Thoracic aorta (tissue), 2 donors: ENCODE results near the gene MCC. TPM values are rescaled to one million over a fixed set of nuclear protein-coding genes. Genes with fewer than 3 reads are reported as not detected.
A peak's percentile ranks its signal among the peaks of the same experiment; 100 is the strongest.

ENCODE experiments used
- ATAC-seq: fragments of 150-250 bp; one replicate; pipeline ENCODE4 v1.8.0; 2017; ENCODE audit warnings: low read depth; ENCODE audit not compliant: insufficient number of reproducible peaks, low FRiP score
- DNase-seq: peaks from one replicate; pipeline ENCODE4 v3.0.0-alpha.2; 2020; ENCODE audit warnings: low spot score
- H3K27ac ChIP-seq, 2 donors: fragments of 200-600 bp; sonication (generic); 1 replicate in 1 of 2; 2 replicates in 1 of 2; pipeline ENCODE4 v1.5.1; 2016; ENCODE audit warnings: mild to moderate bottlenecking in 2 of 2, moderate library complexity in 2 of 2
- H3K27me3 ChIP-seq: fragments of 200-600 bp; sonication (generic); replicated peaks from 2 replicates; pipeline ENCODE4 v1.6.0; 2016; ENCODE audit warnings: mild to moderate bottlenecking; ENCODE audit not compliant: insufficient read depth
- H3K36me3 ChIP-seq: fragments of 200-600 bp; sonication (generic); one replicate; pipeline ENCODE4 v1.5.1; 2016
- H3K4me1 ChIP-seq, 2 donors: fragments of 200-600 bp; sonication (generic); 1 replicate in 1 of 2; 2 replicates in 1 of 2; pipeline versions ENCODE4 v1.5.1 to v1.6.0; 2016; ENCODE audit warnings: low read depth in 2 of 2, mild to moderate bottlenecking in 1 of 2; ENCODE audit not compliant: control insufficient read depth in 1 of 2
- H3K4me3 ChIP-seq: fragments of 200-600 bp; sonication (generic); 2 replicates; pipeline ENCODE4 v1.5.1; 2016; ENCODE audit warnings: mild to moderate bottlenecking
- H3K9me3 ChIP-seq: fragments of 200-600 bp; sonication (generic); 2 replicates; pipeline ENCODE4 v1.5.1; 2016
- total RNA-seq, 2 donors: library from RNA; depleted of rRNA; stranded (reverse); fragments of >200 nt; gene quantifications; one replicate each; pipeline versions ENCODE4 v1.1.0 to v1.2.3, GENCODE V29; 2016
- TF ChIP-seq, protein P1 (sequence below): fragments of 200-600 bp; sonication (generic); IDR thresholded peaks from one replicate; pipeline ENCODE4 v1.5.1; 2019; ENCODE audit warnings: antibody characterized with exemption

MCC gene
- total RNA-seq, 2 donors from 2014 or later: 14.6 to 27.2 TPM

DNA sequence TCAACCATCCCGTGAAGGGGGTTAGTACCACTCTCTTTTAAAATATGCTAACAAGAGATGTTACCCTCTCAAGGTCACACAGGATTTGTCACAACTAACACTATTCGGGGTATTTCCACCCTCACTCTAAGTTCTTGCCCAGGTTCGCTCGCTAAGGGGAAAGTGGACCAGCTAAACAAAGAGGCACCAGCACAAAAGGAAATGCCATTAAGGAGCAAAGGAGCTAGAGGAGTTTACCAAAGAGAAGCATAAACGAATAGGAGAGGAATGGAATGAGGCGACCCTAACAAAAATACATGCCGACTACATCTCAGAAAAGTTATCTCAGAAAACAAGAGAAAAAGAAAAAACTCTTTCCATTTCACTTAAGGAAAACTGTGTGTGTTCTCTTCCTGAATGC is 340.7 kb downstream of the MCC start:
- Histone ChIP-seq H3K27me3 (no peaks in the 10 kb centered on the region), H3K4me3 (no peak overlapping the region), H3K36me3 (no peaks in the 10 kb centered on the region), H3K27ac (no peak overlapping the region), H3K4me1 (no peaks in the 10 kb centered on the region), H3K9me3 (no peaks in the 10 kb centered on the region)
- ATAC-seq (no peak), DNase-seq (no peak)
- TF ChIP-seq, protein P1, sequence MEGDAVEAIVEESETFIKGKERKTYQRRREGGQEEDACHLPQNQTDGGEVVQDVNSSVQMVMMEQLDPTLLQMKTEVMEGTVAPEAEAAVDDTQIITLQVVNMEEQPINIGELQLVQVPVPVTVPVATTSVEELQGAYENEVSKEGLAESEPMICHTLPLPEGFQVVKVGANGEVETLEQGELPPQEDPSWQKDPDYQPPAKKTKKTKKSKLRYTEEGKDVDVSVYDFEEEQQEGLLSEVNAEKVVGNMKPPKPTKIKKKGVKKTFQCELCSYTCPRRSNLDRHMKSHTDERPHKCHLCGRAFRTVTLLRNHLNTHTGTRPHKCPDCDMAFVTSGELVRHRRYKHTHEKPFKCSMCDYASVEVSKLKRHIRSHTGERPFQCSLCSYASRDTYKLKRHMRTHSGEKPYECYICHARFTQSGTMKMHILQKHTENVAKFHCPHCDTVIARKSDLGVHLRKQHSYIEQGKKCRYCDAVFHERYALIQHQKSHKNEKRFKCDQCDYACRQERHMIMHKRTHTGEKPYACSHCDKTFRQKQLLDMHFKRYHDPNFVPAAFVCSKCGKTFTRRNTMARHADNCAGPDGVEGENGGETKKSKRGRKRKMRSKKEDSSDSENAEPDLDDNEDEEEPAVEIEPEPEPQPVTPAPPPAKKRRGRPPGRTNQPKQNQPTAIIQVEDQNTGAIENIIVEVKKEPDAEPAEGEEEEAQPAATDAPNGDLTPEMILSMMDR: no peak

DNA sequence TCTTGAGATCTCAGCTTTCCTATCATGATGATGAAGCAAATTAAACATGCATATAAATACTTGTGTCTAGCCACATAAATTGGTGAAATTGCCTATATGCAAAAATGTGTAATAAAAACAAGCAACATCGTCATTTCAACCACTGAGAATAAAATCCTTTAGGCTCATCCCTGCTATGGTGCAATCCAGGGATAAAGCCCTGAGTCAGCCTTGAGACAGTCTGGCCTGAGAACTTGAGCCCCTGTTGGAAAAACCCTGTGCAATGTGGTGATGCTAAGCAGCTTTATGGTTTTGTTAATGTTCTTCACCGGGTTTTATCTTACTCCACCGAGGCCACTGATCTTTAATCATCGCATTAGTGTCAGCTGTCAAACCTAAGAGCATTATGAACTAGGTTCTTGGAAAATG is 341.1 kb downstream of the MCC start:
- Histone ChIP-seq H3K4me1 (no peaks in the 10 kb centered on the region), H3K36me3 (no peaks in the 10 kb centered on the region), H3K4me3 (no peak overlapping the region), H3K27ac (no peak overlapping the region), H3K27me3 (no peaks in the 10 kb centered on the region), H3K9me3 (no peaks in the 10 kb centered on the region)
- DNase-seq: no peak
- ATAC-seq: no peak
- TF ChIP-seq, protein P1: no peak

DNA sequence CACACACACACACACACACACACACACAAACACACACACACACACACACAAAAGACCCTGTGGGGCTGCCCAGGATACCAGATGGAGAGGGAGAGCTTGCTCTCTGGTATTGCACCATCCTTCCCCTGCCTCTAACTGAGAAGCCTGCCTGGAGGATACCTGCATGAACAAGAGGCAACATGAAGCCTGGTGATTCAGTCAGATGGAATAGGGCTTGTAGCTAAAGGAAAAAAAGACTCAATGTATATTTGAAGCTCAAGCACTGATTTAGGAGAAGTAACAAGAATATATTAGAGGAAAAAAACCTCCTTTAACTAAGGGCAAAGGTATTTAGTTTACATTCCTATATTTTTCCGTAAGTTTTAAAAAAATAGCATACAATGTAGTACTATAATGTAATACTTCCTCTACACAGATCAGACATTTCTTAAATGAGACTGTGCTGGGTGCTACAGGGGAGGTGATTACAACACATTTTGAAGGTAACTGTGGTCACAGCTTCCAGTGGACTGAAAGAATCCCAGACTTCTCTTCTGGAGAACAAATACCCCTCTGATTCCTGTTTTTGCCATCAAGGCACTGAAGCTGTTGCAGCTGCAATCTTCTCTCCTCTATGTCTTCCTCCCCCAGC is 342.4 kb downstream of the MCC start:
- Histone ChIP-seq H3K4me1 (no peaks in the 10 kb centered on the region), H3K27me3 (no peaks in the 10 kb centered on the region), H3K36me3 (no peaks in the 10 kb centered on the region), H3K4me3 (no peak overlapping the region), H3K9me3 (no peaks in the 10 kb centered on the region), H3K27ac (no peak overlapping the region)
- TF ChIP-seq, protein P1: no peak
- ATAC-seq (no peak), DNase-seq (no peak)

DNA sequence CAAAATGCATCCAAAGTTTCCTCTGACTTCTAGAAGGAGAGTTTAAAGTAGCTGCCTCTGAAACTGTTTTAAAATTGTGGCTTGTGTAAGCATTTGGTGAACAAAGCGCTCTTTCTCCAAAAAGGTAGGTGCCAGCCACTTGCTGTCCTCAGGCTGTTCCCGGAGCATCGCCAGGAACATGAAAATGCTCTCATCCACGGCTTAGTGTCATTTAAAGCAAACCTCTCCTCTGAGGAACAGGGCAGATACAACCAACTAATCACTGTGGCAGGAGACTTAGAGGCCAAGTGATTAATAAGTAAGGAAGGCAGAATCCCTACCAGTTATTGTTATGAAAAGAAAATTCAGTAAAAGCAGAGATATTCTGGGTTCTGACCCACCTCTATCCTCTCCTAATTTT is 346.1 kb downstream of the MCC start:
- no peak for ATAC-seq
- Histone ChIP-seq H3K4me1 (no peaks in the 10 kb centered on the region), H3K27ac (no peak overlapping the region), H3K9me3 (no peaks in the 10 kb centered on the region), H3K36me3 (no peaks in the 10 kb centered on the region), H3K4me3 (no peak overlapping the region), H3K27me3 (no peaks in the 10 kb centered on the region)
- no peak for DNase-seq
- TF ChIP-seq, protein P1: no peak

GRCh38 chr5:113140837-113141671 is 347.2 kb downstream of the MCC start:
- TF ChIP-seq, protein P1: no peak
- H3K4me1 ChIP-seq: no peaks in the 10 kb centered on the region
- DNase-seq (no peak), ATAC-seq (peak; percentile 50)
- no peaks in the 10 kb centered on the region for H3K27me3 ChIP-seq
- H3K27ac ChIP-seq: no peak overlapping the region
- no peaks in the 10 kb centered on the region for H3K9me3 ChIP-seq
- H3K36me3 ChIP-seq: no peaks in the 10 kb centered on the region
- H3K4me3 ChIP-seq: no peak overlapping the region
